Measurements from ENCODE around the gene NHLH2. TPM values are rescaled to one million over a fixed set of nuclear protein-coding genes. Genes with fewer than 3 reads are reported as not detected.

NHLH2 gene
- total and polyA plus RNA-seq, 5 donors from 2014 or later = not detected

DNA sequence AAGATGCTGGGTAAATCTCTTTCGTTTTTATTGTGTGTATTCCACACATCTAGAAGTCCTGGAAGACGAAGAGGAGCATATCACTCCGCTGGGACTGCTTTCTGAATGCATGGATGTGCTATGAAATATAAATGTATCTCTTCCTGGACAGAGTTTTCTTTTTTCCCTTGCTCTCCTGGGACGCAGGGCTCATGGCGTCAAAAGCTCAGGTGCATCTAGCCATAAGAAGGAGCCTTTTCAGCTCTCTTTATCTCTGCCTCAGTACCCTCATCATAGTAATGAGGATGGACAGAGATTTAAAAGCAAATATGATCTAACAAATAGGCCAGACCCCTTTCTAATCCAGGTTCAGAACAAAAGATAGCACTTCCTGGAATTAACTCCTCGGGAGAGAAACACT, 44.9 kb downstream of the NHLH2 start:
- Histone ChIP-seq H3K36me3 (ENCODE audit: control insufficient read depth, insufficient read depth, low read length) (no peaks in the 10 kb centered on the region), H3K4me3 (ENCODE audit: low read depth, low read length) (no peak overlapping the region), H3K9me3 (ENCODE audit: control insufficient read depth in 2 of 2, low read length in 2 of 2) (no peaks in the 10 kb centered on the region), H3K27me3 (ENCODE audit: control insufficient read depth, insufficient read depth, low read length) (peaks cover 11% of the 10 kb centered on the region), H3K27ac (ENCODE audit: insufficient read depth, low read length, poor library complexity, severe bottlenecking) (no peak overlapping the region), H3K4me1 (ENCODE audit: control insufficient read depth, insufficient read depth, low read length, poor library complexity, severe bottlenecking) (no peaks in the 10 kb centered on the region)
- ATAC-seq (ENCODE audit: low read depth in 2 of 2) (no peak), DNase-seq (no peak)
- Mint-ChIP-seq H3K27me3 (peaks cover 9% of the 10 kb centered on the region), H3K36me3 (no peaks in the 10 kb centered on the region), H3K4me3 (no peak overlapping the region), H3K4me1 (no peaks in the 10 kb centered on the region), H3K9me3 (peaks cover 0 to 4% (median 0%) of the 10 kb centered on the region in 7 donors), H3K27ac (no peak overlapping the region)

DNA sequence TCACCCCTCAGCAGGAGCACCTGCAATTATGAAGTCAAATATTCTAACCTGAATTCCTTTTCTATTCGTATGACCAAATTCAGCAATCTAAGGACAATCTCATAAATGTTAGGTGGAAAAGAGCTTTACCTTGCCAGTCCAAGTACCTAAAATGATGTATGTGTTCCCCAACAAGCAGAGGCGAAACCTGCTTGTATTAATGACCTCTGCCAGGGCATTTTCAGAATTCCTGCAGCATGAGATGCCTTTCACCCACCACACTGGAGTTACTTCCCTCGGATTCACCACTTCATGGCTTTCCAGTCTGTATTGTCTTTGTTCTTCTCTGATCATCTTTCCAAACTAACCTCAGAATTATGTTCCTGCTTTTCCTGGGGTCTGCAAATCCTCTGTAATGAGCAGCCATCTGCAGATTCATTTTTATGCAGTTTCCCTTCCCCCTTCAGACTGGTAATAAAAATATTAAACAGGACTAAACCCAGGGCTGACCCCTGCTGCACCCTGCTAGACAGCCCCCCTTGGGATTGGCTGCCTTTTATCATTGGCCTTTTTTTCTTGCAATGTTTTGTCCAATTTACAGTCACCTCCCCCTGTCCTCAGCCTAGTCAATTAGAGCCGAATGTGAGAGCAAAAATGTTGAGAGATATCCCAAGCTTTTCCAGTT, 45.8 kb downstream of the NHLH2 start:
- no peak overlapping the region for H3K4me3 ChIP-seq (ENCODE audit: low read depth, low read length)
- H3K36me3 ChIP-seq (ENCODE audit: control insufficient read depth, insufficient read depth, low read length) = no peaks in the 10 kb centered on the region
- H3K4me1 ChIP-seq (ENCODE audit: control insufficient read depth, insufficient read depth, low read length, poor library complexity, severe bottlenecking) = no peaks in the 10 kb centered on the region
- peaks cover 0 to 1% (median 0%) of the 10 kb centered on the region in 7 donors for H3K9me3 Mint-ChIP-seq
- no peaks in the 10 kb centered on the region for H3K36me3 Mint-ChIP-seq
- H3K27ac Mint-ChIP-seq = no peak overlapping the region
- ATAC-seq (ENCODE audit: low read depth in 2 of 2) (no peak), DNase-seq (no peak)
- no peaks in the 10 kb centered on the region for H3K9me3 ChIP-seq (ENCODE audit: control insufficient read depth in 2 of 2, low read length in 2 of 2)
- H3K27me3 ChIP-seq (ENCODE audit: control insufficient read depth, insufficient read depth, low read length) = peaks cover 14% of the 10 kb centered on the region
- no peaks in the 10 kb centered on the region for H3K4me1 Mint-ChIP-seq
- peaks cover 12% of the 10 kb centered on the region for H3K27me3 Mint-ChIP-seq
- H3K4me3 Mint-ChIP-seq = no peak overlapping the region
- no peak overlapping the region for H3K27ac ChIP-seq (ENCODE audit: insufficient read depth, low read length, poor library complexity, severe bottlenecking)

DNA sequence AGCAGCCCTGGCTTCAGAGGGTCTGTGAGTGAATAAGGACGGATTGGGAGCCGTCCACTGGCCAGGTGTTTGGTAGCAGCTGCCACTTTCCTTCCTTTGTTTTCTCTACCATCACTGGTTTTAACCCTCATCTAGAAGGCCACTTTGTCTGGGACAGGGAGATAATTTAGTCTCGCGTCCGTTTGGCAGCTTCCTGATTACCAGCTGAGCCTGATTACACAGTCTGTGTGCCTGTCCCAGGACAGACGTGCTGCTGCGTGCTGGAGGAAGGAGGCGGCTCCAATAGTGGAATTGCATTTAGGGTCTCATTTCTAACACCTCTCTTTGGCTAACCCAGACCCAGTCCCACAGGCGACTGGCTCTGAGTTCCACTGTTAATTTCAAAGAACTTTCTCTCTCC, 47.8 kb downstream of the NHLH2 start:
- H3K4me1 ChIP-seq (ENCODE audit: control insufficient read depth, insufficient read depth, low read length, poor library complexity, severe bottlenecking) = no peaks in the 10 kb centered on the region
- Mint-ChIP-seq H3K36me3 (no peaks in the 10 kb centered on the region), H3K9me3 (peaks cover 0 to 2% (median 0%) of the 10 kb centered on the region in 7 donors), H3K27me3 (peaks cover 14% of the 10 kb centered on the region), H3K4me3 (no peak overlapping the region), H3K27ac (no peak overlapping the region), H3K4me1 (no peaks in the 10 kb centered on the region)
- ATAC-seq (ENCODE audit: low read depth in 2 of 2) = no peak
- peaks cover 16% of the 10 kb centered on the region for H3K27me3 ChIP-seq (ENCODE audit: control insufficient read depth, insufficient read depth, low read length)
- DNase-seq = no peak
- H3K9me3 ChIP-seq (ENCODE audit: control insufficient read depth in 2 of 2, low read length in 2 of 2) = no peaks in the 10 kb centered on the region
- no peak overlapping the region for H3K27ac ChIP-seq (ENCODE audit: insufficient read depth, low read length, poor library complexity, severe bottlenecking)
- H3K36me3 ChIP-seq (ENCODE audit: control insufficient read depth, insufficient read depth, low read length) = no peaks in the 10 kb centered on the region
- no peak overlapping the region for H3K4me3 ChIP-seq (ENCODE audit: low read depth, low read length)

DNA sequence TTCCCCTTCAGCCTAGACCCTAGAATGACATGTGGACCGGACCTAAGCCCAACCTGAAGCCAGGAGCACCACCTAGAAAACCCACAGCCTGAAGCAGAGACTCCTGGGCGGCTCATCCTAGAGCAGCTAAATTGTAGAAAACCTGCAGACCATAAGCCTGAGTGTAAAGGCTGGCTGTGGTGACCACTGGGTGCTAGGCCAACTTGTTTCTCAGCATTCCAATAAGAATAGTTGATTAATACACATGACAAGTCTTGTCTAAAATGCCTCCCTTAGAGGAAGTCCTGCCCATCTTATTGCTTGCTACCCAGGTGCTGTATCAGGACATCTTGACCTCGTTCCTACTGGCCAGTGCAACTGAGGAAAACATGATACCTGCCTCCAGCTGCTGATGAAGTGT, 49.1 kb downstream of the NHLH2 start:
- H3K4me1 Mint-ChIP-seq = no peaks in the 10 kb centered on the region
- H3K4me3 Mint-ChIP-seq = no peak overlapping the region
- H3K27me3 Mint-ChIP-seq = peaks cover 12% of the 10 kb centered on the region
- peaks cover 0 to 7% (median 1%) of the 10 kb centered on the region in 7 donors for H3K9me3 Mint-ChIP-seq
- Histone ChIP-seq H3K27ac (ENCODE audit: insufficient read depth, low read length, poor library complexity, severe bottlenecking) (no peak overlapping the region), H3K27me3 (ENCODE audit: control insufficient read depth, insufficient read depth, low read length) (peaks cover 17% of the 10 kb centered on the region), H3K36me3 (ENCODE audit: control insufficient read depth, insufficient read depth, low read length) (no peaks in the 10 kb centered on the region), H3K4me3 (ENCODE audit: low read depth, low read length) (no peak overlapping the region), H3K4me1 (ENCODE audit: control insufficient read depth, insufficient read depth, low read length, poor library complexity, severe bottlenecking) (no peaks in the 10 kb centered on the region), H3K9me3 (ENCODE audit: control insufficient read depth in 2 of 2, low read length in 2 of 2) (no peaks in the 10 kb centered on the region)
- H3K36me3 Mint-ChIP-seq = no peaks in the 10 kb centered on the region
- DNase-seq (no peak), ATAC-seq (ENCODE audit: low read depth in 2 of 2) (no peak)
- H3K27ac Mint-ChIP-seq = no peak overlapping the region

DNA sequence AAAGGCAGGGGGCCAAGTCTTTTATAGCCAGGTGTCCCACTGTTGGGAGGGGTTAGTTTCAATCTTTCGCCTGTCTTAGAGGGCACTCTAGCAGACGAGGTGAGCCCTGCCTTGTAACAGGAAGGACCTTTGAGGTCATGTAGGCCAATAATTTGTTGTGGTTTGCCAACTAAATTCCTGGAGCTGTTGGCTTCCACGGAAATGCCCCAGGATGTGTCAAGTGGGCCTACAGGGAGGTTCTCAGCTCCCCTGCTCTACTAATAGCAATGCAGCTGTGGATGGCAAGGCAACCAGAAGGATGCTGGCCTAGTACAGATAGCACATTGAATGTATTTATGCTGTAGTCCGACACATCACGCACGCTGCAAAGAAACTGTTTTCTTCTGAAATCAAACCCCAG, 50.1 kb downstream of the NHLH2 start:
- H3K27ac ChIP-seq (ENCODE audit: insufficient read depth, low read length, poor library complexity, severe bottlenecking) = no peak overlapping the region
- no peak overlapping the region for H3K4me3 ChIP-seq (ENCODE audit: low read depth, low read length)
- peaks cover 0 to 10% (median 1%) of the 10 kb centered on the region in 7 donors for H3K9me3 Mint-ChIP-seq
- no peaks in the 10 kb centered on the region for H3K4me1 Mint-ChIP-seq
- peaks cover 12% of the 10 kb centered on the region for H3K27me3 ChIP-seq (ENCODE audit: control insufficient read depth, insufficient read depth, low read length)
- no peak overlapping the region for H3K27ac Mint-ChIP-seq
- H3K36me3 ChIP-seq (ENCODE audit: control insufficient read depth, insufficient read depth, low read length) = no peaks in the 10 kb centered on the region
- DNase-seq = no peak
- ATAC-seq (ENCODE audit: low read depth in 2 of 2) = no peak
- no peaks in the 10 kb centered on the region for H3K4me1 ChIP-seq (ENCODE audit: control insufficient read depth, insufficient read depth, low read length, poor library complexity, severe bottlenecking)
- no peaks in the 10 kb centered on the region for H3K36me3 Mint-ChIP-seq
- H3K4me3 Mint-ChIP-seq = no peak overlapping the region
- H3K27me3 Mint-ChIP-seq = peaks cover 12% of the 10 kb centered on the region
- H3K9me3 ChIP-seq (ENCODE audit: control insufficient read depth in 2 of 2, low read length in 2 of 2) = no peaks in the 10 kb centered on the region

DNA sequence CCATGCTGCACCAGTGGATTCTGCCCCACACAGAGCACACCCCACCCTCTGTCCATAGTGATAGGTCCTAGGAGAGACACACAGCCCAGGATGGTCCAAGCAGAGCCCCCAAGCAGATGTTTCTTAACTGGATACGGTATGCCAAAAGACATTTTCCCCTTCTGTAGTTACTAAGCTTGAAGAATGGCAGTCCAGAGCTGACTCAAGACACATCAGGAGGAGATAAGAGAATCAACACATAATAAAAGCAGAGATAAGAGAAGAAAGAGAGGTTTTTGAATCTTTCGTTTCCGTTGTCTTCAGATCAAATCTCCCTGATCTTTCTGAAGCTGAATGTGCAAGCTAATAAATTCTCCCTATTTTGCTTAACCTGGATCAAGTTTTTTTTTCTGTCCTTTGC, 50.6 kb downstream of the NHLH2 start:
- Mint-ChIP-seq H3K9me3 (peaks cover 0 to 10% (median 1%) of the 10 kb centered on the region in 7 donors), H3K27me3 (peaks cover 11% of the 10 kb centered on the region), H3K4me3 (no peak overlapping the region), H3K27ac (no peak overlapping the region), H3K36me3 (no peaks in the 10 kb centered on the region), H3K4me1 (no peaks in the 10 kb centered on the region)
- DNase-seq (no peak), ATAC-seq (ENCODE audit: low read depth in 2 of 2) (no peak)
- no peaks in the 10 kb centered on the region for H3K9me3 ChIP-seq (ENCODE audit: control insufficient read depth in 2 of 2, low read length in 2 of 2)
- peaks cover 12% of the 10 kb centered on the region for H3K27me3 ChIP-seq (ENCODE audit: control insufficient read depth, insufficient read depth, low read length)
- no peaks in the 10 kb centered on the region for H3K4me1 ChIP-seq (ENCODE audit: control insufficient read depth, insufficient read depth, low read length, poor library complexity, severe bottlenecking)
- H3K27ac ChIP-seq (ENCODE audit: insufficient read depth, low read length, poor library complexity, severe bottlenecking) = no peak overlapping the region
- no peak overlapping the region for H3K4me3 ChIP-seq (ENCODE audit: low read depth, low read length)
- H3K36me3 ChIP-seq (ENCODE audit: control insufficient read depth, insufficient read depth, low read length) = no peaks in the 10 kb centered on the region

Other genes with a start within 250 kb of the NHLH2 start
- 3.6 TPM for gene VANGL1, start 199.2 kb downstream of the NHLH2 start, total RNA-seq
- 10 to 100 TPM in 1 of 4 donors, 1 to 10 TPM in 3; 5.4 to 10.7 (median 7.9) TPM for gene VANGL1, start 199.2 kb downstream of the NHLH2 start, polyA plus RNA-seq
- not detected for gene CASQ2, start 72.4 kb downstream of the NHLH2 start, total RNA-seq
- gene CASQ2, start 72.4 kb downstream of the NHLH2 start, polyA plus RNA-seq = not detected
- 0.17 TPM for gene SLC22A15, start 135.4 kb upstream of the NHLH2 start, total RNA-seq
- under 1 TPM in 1 of 4 donors, not detected in 3; 0.03 TPM for gene SLC22A15, start 135.4 kb upstream of the NHLH2 start, polyA plus RNA-seq